ENCODE data around the gene CUX1.
"Not testable (repeated sequence)": the region's sequence is repeated elsewhere in the genome, so short reads cannot be mapped to it uniquely, and the experiment has no call there.

Gene CUX1

DNA sequence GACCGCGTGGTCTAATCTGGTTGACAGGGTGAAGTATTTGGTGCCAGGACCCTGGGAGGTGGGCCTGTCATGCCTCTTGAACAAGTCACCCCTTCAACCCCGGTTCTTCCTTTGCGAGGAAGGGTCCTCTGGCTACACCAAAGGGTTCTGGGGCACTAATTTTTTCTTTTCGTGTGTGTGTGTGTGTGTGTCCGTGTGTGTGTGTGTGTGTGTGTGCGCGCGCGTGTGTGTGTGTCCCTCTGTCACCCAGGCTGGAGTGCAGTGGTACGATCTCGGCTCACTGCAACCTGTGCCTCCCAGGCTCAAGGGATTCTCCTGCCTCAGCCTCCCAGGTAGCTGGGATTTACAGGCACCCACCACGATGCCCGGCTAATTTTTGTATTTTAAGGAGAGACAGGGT lies 483.9 kb downstream of the CUX1 start:
- not testable (repeated sequence) for DNase-seq

- no peak for DNase-seq
These were observed 484.6 kb downstream of the CUX1 start for GRCh38 chr7:102302025-102302424.

- DNase-seq: no peak
These were observed 486.4 kb downstream of the CUX1 start for GRCh38 chr7:102303669-102304422.

DNA sequence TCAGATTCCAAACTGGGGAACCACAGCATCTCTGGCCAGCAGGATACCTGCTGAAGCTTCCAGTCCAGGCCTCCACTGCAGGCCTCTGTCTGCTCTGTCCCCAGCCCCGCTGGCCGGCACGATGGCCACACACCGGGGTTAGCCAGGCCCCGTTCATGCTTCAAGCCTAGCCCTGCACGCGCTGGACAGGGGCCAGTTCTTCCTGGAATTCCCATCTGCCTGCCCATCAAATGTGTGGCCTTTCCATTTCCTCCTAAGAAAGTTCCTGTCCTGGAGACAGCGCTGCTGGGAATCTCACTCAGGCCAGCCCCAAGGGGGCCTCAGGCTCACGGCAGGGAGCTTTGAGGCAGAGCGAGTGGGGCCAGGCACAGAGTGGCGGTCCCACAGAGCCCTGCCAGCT lies 487.2 kb downstream of the CUX1 start:
- no peak for DNase-seq

GRCh38 chr7:102305414-102306268 lies 488.2 kb downstream of the CUX1 start:
- DNase-seq: no peak

- DNase-seq: no peak
These were observed 489.7 kb downstream of the CUX1 start for GRCh38 chr7:102306916-102307677.

- no peak for DNase-seq
These were observed 493.0 kb downstream of the CUX1 start for GRCh38 chr7:102310414-102310815.

DNA sequence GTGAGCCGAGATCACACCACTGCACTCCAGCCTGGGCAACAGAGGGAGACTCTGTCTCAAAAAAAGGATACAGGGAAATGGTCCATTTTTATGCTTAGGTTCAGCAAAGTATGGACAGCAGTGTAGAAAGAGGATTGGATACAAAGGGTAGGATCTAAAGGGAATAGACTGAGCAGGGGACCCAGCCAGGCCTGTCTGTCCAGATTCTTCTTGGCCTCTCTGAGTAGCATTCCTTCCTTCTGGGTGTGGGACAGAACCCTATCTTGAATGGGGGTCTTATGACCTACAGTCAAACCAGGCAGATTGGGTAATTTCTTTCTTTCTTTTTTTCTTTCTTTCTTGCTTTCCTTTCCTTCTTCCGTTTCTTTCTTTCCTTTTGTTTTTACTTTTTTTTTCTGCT lies 494.9 kb downstream of the CUX1 start:
- no peak for DNase-seq

- no peak for DNase-seq
These were observed 496.8 kb downstream of the CUX1 start for GRCh38 chr7:102313997-102314780.

- no peak for DNase-seq
These were observed 500.0 kb downstream of the CUX1 start for GRCh38 chr7:102317231-102318059.

DNA sequence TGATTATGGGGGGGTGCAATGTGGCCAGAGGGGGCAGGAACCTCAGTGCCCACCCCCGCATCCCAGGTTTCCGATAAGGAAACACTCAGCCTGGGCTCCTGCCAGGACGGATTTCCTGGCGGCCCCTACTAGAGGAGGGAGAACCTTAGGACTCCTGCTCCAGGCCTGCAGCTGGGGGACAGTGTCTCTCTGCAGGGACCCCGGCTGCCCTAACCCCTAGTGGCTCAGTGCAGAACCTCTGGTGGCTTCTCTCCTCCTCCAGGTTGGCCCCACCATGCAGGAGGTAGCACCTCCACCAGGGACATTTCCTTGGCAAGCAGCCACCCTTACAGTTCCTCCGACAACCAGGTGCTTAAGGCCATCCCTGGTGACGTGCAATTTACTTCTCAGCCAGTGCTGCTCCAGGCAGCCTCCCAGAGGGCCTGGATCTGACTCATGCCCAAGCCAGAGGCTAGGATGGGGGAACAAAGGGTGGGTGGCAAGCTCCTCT lies 501.1 kb downstream of the CUX1 start:
- no peak for DNase-seq

- no peak for DNase-seq
These were observed 502.2 kb downstream of the CUX1 start for GRCh38 chr7:102319671-102320070.

DNA sequence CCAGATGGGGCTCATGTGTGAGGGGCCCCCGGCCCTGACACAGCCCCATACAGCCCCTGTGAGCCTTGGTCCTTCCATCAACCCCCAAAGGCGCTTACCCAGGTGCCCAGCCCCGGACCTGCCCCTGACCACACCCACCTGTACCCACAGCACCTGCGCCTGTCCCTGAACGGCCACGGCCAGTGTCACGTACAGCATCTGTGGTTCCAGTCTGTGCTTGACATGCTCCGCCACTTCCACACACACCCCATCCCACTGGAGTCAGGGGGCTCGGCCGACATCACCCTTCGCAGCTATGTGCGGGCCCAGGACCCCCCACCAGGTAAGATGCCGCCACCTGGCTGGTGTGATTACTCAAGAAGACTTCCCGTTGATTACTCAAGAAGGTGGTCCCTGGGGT lies 502.8 kb downstream of the CUX1 start:
- no peak for DNase-seq

DNA sequence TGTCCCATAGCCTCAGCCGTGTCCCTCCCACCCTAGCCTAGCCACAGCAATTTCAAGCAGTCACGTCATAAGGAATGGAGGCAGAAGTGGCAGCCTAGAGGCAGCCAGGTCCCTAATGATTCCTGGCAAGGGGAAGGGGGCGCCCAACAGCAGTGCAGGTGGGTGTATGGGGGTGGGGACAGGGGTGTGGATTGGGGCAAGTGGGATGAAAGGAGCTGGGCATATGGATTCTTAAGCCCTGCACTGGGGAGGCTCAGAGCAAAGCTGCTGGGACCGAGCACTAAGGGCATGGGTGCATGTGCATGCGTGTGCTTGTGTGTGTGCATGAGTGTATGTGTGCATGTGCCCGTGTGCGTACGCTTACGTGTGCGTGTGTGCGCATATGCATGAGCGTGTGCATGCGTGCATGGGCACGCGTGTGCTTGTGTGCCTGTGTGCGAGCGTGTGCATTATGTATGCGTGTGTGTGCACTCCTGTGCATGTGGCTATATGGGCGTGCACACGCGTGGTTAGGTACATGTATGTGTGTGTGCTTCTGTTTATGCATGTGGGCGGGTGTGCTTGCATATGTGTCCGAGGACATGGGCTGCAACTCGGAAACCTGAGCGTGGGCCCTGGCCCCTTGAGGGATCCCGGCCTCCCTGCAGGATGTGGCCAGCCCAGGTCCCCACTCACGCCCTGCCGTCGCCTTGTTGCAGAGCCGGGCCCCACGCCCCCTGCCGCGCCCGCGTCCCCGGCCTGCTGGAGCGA lies 503.4 kb downstream of the CUX1 start:
- DNase-seq: no peak

DNA sequence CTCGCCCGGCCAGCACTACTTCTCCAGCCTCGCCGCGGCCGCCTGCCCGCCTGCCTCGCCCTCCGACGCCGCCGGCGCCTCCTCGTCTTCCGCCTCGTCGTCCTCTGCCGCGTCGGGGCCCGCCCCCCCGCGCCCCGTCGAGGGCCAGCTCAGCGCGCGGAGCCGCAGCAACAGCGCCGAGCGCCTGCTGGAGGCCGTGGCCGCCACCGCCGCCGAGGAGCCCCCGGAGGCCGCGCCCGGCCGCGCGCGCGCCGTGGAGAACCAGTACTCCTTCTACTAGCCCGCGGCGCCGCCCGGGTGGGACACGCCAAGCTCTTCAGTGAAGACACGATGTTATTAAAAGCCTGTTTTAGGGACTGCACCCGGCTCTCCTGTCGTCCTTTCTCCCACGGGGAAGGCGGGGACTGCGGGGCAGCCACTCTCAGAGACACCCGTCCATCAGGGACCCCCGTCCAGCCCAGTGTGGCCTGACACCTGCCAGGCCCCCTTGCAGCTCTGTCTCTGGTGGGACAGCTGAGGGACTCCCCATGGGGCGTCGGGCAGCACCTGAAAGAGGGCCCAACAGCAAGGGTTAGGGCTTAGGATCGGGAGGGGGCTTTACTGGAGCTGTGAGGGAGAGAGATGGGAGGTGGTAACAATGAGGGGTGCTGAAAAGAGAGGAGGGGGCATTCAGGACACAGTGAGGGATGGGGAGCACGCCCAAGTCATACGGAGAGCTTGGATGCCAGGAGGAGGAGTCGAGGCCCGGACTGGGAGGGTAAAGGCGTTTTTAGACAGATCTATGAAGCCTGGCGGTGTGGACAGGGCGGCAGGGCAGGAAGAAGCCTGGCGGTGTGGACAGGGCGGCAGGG lies 504.1 kb downstream of the CUX1 start:
- no peak for DNase-seq

DNA sequence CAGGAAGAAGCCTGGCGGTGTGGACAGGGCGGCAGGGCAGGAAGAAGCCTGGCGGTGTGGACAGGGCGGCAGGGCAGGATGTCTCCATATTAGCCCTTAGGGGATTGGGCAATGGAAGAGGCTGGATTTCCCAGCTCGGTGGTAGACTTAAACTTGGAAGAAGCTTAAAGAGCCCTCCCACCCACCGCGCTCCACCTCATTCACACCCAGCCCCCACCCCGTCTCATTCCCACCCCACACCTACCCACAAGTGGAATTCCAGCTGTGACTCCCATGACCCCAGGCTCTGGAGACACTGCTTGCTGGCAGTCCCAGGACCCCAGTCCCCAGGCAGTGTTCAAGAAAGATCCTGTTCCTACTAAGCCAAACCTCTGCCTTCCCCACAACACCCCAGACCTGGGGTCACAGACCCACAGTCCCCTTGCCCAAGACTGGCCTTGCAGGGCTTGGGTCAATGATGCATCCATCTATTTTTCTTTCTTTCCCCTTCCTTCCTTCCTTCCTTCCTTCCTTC lies 504.8 kb downstream of the CUX1 start:
- DNase-seq: no peak

DNA sequence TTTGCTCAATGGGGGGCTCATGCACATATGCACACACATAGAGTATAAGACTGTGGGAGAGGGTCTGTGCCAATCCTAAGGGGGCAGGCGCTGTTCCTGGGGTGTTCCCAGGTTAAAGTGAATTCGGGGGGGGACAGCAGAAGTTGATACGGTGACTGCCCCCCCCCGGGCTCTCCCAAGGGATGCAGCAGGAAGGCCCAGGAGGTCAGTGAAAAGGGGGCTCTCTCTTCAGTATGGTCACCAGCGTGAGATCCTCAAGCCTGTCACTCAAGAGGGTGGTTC lies 506.4 kb downstream of the CUX1 start:
- no peak for DNase-seq

DNA sequence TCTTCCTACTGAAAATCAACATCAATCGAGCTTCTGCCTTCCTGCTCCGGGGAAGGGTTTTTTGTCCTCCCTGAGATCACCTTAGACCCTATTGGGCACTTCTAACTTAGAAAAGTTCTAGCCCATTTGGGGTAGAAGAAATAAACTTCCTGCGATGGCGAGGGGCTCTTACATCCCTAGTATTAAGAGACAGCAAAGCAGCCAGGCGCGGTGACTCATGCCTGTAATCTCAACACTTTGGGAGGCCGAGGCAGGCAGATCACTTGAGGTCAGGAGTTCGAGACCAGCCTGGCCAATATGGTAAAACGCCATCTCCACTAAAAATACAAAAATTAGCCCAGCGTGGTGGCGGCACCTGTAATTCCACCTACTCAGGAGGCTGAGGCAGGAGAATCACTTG lies 507.7 kb downstream of the CUX1 start:
- not testable (repeated sequence) for DNase-seq

GRCh38 chr7:102326157-102326889 lies 508.9 kb downstream of the CUX1 start:
- no peak for DNase-seq
